GM10266 (cell line): Measurements from ENCODE around the gene COPA.

ENCODE experiments used
- DNase-seq: peaks from one replicate; pipeline ENCODE4 v3.0.0; 2012; ENCODE audit errors: extremely low spot score
- CTCF ChIP-seq: IDR thresholded peaks from 2 replicates; pipeline ENCODE4 v1.5.1; 2012; ENCODE audit warnings: mild to moderate bottlenecking, low read depth; ENCODE audit not compliant: control insufficient read depth, insufficient read depth; ENCODE audit errors: missing control alignments

COPA gene

DNA sequence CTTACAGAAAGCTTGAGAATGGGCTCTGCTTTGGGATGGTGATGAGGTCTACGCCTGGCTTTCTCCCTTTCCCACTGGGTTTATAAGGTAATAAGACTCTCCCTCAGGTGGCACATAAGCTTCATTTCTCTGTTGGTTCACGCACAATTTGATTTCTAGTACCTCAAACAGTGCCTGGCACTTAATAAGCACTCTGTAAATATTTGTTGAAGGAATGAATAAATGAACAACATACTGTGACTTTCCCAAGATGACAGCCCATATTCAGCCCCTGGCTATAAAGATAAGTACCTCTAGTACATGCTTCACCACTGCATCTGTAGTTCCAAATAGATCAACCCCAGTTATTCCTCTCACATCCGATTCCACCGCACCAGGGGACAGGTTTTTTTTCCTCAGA lies 17.8 kb downstream of the COPA start:
- DNase-seq = no peak
- no peak for TF ChIP-seq CTCF

- no peak for DNase-seq
- no peak for TF ChIP-seq CTCF
Measured at GRCh38 chr1:160322831-160323230, 20.2 kb downstream of the COPA start.

- DNase-seq = no peak
- TF ChIP-seq CTCF = no peak
Measured at GRCh38 chr1:160315359-160315758, 27.7 kb downstream of the COPA start.

DNA sequence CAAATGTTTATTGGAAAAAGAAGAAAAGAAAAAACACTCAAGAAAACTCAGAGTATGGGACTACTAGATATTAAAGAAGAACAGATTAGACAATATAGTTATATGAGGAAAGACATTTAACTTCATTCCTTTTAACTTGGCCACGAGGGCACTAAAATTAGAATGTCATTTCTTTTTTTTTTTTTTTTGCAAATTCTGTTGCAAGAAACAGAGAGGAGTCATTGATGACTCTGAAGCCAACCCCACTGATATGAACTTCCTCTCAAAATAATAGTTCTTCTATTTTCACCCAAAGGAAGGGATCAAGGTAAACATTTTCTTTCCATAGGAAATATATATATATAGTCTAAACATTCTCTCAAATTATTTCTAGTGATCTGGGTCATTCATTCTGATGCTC lies 33.5 kb downstream of the COPA start:
- TF ChIP-seq CTCF = no peak
- DNase-seq = no peak

DNA sequence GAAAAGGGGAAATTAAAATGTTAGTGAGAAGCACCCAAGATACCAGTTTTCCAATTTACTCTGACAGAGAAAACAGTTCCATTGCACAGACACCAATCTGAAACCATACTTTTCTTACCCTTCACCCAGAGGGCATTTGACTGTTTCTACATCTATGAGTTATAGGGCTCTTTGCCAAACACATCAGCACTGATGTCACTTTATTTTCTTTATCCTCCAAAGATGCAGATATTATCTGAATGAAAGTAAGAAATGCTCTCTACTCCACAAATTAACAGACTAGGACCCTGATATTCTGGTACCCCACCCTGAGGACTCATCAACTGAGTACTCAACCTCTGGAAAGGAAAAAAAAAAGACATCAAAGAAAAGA lies 33.9 kb downstream of the COPA start:
- TF ChIP-seq CTCF = no peak
- no peak for DNase-seq

GRCh38 chr1:160308451-160309184 lies 34.4 kb downstream of the COPA start:
- no peak for TF ChIP-seq CTCF
- no peak for DNase-seq

- no peak for TF ChIP-seq CTCF
- no peak for DNase-seq
Measured at GRCh38 chr1:160307118-160307791, 35.8 kb downstream of the COPA start.
